Fibroblast of lung (primary cell): Measurements from ENCODE around the gene APOM.

Experiments
- CTCF ChIP-seq, 2 donors: IDR thresholded peaks in 1 of 2; conservative IDR thresholded peaks in 1 of 2; 1 replicate in 1 of 2; 2 replicates in 1 of 2; pipeline ENCODE4 v1.5.1; 2011 to 2012; ENCODE audit warnings: low read length in 2 of 2, control low read depth in 1 of 2, inconsistent platforms in 1 of 2, low read depth in 1 of 2, mild to moderate bottlenecking in 1 of 2
- EZH2 ChIP-seq: IDR thresholded peaks from 2 replicates; pipeline ENCODE4 v1.5.1; 2012; ENCODE audit warnings: low read length, control low read depth, mild to moderate bottlenecking; ENCODE audit errors: missing control alignments

- TF ChIP-seq CTCF (conservative IDR thresholded peaks at IDR 0.05 in 1 of 2, IDR thresholded peaks at IDR 0.05 in 1 of 2; ENCODE audit: low read depth in 1 of 2, low read length in 2 of 2) (no peak), EZH2 (no peak)
These were observed 31.6 kb downstream of the APOM start for GRCh38 chr6:31687321-31687720.
